ENCODE results near the gene CCL24. TPM values are rescaled to one million over a fixed set of nuclear protein-coding genes. Genes with fewer than 3 reads are reported as not detected.
"Not testable (repeated sequence)": the region's sequence is repeated elsewhere in the genome, so short reads cannot be mapped to it uniquely, and the experiment has no call there.

CCL24 gene
- total and polyA plus RNA-seq, 2 donors (not counting 1 experiment from before 2014, with no cell fraction given), result not detected

DNA sequence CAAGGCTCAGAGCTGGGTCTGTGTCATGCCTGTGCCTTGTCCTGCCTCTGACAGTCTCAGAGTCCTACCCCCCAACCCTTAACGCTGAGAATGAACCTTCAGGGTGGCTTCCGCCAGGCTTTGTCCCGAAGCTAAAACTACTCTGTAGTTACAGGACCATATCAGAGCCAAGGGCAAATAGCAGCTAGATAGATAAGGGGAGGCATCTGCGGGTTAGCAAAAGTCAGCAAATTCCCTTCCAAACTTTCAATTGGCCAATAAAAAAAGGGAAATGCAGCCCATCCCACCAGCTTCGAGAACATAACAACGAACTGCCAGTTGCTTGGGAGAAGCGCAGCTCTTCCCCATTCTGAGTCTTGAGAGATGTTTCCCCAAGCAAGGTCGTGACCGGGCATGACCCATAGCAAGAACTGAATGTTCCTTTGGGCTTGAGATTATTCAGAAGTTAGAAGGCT is 17.7 kb downstream of the CCL24 start:
- TF ChIP-seq EZH2 (IDR thresholded peaks at IDR 0.05; ENCODE audit: low read length, missing control alignments) (no peak), CTCF (conservative IDR thresholded peaks at IDR 0.05 in 1 of 2, IDR thresholded peaks at IDR 0.05 in 1 of 2; ENCODE audit: low read depth in 1 of 2, low read length in 2 of 2) (no peak)
- H2AFZ ChIP-seq (ENCODE audit: low read length), result no peak overlapping the region
- H3K4me1 ChIP-seq (ENCODE audit: control insufficient read depth, extremely low read depth, insufficient read depth, low read length), result peaks cover 4% of the 10 kb centered on the region

DNA sequence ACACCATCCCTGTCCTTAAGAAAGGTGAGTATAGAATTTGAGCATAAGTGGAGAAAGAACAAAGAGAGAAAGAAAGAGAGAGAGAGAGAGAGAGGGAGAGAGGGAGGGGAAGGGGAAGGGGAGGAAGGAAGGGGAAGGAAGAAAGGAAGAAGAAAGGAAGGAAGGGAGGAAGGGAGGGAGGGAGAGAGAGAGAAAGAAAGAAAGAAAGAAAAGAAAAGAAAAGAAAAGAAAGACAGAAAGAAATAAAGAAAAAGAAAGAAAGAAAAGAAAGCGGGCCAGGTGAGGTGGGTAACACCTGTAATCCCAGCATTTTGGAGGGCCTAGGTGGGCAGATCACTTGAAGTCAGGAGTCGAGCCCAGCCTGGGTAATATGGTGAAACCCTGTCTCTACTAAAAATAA is 19.9 kb downstream of the CCL24 start:
- TF ChIP-seq EZH2 (IDR thresholded peaks at IDR 0.05; ENCODE audit: low read length, missing control alignments) (no peak), CTCF (conservative IDR thresholded peaks at IDR 0.05 in 1 of 2, IDR thresholded peaks at IDR 0.05 in 1 of 2; ENCODE audit: low read depth in 1 of 2, low read length in 2 of 2) (no peak)

More for the DNA sequence above, 17.7 kb downstream of the CCL24 start:
- H3K4me3 ChIP-seq (replicated peaks in 1 of 4; ENCODE audit: control extremely low read depth in 1 of 4, insufficient read depth in 1 of 4, low read depth in 3 of 4, low read length in 4 of 4), result no peak overlapping the region
- no peaks in the 10 kb centered on the region for H4K20me1 ChIP-seq (ENCODE audit: control insufficient read depth, extremely low read depth, insufficient read depth, low read length)
- no peaks in the 10 kb centered on the region for H3K36me3 ChIP-seq (ENCODE audit: control insufficient read depth, insufficient read depth, low read length)
- peak in 1 of 2 donors; percentile 25 for DNase-seq (ENCODE audit: low read depth in 2 of 2)
- H3K9me3 ChIP-seq (ENCODE audit: control insufficient read depth, insufficient read depth, low read depth, low read length), result no peaks in the 10 kb centered on the region
- no peaks in the 10 kb centered on the region for H3K79me2 ChIP-seq (ENCODE audit: control insufficient read depth, insufficient read depth, low read length)
- no peak overlapping the region for H3K4me2 ChIP-seq (ENCODE audit: extremely low read depth, insufficient read depth, low read length)
- H3K9ac ChIP-seq (ENCODE audit: insufficient read depth, low read length), result no peak overlapping the region
- peaks cover 2% of the 10 kb centered on the region for H3K27me3 ChIP-seq (ENCODE audit: control insufficient read depth, insufficient read depth, low read length)
- no peak overlapping the region for H3K27ac ChIP-seq (ENCODE audit: insufficient read depth, low read length)

DNA sequence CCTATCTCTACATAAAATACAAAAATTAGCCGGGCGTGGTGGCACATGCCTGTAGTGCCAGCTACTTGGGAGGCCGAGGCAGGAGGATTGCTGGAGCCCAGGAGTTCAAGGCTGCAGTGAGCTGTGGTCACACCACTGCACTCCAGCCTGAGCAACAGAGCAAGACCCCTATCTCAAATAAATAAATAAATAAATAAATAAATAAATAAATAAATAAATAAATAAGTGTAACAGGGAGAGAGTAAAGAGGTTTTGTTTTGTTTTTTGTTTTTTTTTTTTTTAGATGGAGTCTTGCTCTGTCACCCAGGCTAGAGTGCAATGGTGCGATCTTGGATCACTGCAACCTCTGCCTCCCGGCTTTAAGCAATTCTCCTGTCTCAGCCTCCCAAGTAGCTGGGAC is 21.0 kb downstream of the CCL24 start:
- H3K9ac ChIP-seq (ENCODE audit: insufficient read depth, low read length); H3K27me3 ChIP-seq (ENCODE audit: control insufficient read depth, insufficient read depth, low read length); H3K9me3 ChIP-seq (ENCODE audit: control insufficient read depth, insufficient read depth, low read depth, low read length); H3K4me2 ChIP-seq (ENCODE audit: extremely low read depth, insufficient read depth, low read length); H3K79me2 ChIP-seq (ENCODE audit: control insufficient read depth, insufficient read depth, low read length); H3K4me1 ChIP-seq (ENCODE audit: control insufficient read depth, extremely low read depth, insufficient read depth, low read length); H3K27ac ChIP-seq (ENCODE audit: insufficient read depth, low read length); H3K36me3 ChIP-seq (ENCODE audit: control insufficient read depth, insufficient read depth, low read length); H4K20me1 ChIP-seq (ENCODE audit: control insufficient read depth, extremely low read depth, insufficient read depth, low read length); H2AFZ ChIP-seq (ENCODE audit: low read length); DNase-seq (ENCODE audit: low read depth in 2 of 2); H3K4me3 ChIP-seq (replicated peaks in 1 of 4; ENCODE audit: control extremely low read depth in 1 of 4, insufficient read depth in 1 of 4, low read depth in 3 of 4, low read length in 4 of 4): not testable (repeated sequence)

More for the DNA sequence above, 19.9 kb downstream of the CCL24 start:
- H4K20me1 ChIP-seq (ENCODE audit: control insufficient read depth, extremely low read depth, insufficient read depth, low read length), result no peaks in the 10 kb centered on the region
- H3K27ac ChIP-seq (ENCODE audit: insufficient read depth, low read length), result no peak overlapping the region
- no peak overlapping the region for H3K4me3 ChIP-seq (replicated peaks in 1 of 4; ENCODE audit: control extremely low read depth in 1 of 4, insufficient read depth in 1 of 4, low read depth in 3 of 4, low read length in 4 of 4)
- no peak overlapping the region for H2AFZ ChIP-seq (ENCODE audit: low read length)
- no peaks in the 10 kb centered on the region for H3K36me3 ChIP-seq (ENCODE audit: control insufficient read depth, insufficient read depth, low read length)
- no peaks in the 10 kb centered on the region for H3K9me3 ChIP-seq (ENCODE audit: control insufficient read depth, insufficient read depth, low read depth, low read length)
- no peak overlapping the region for H3K4me2 ChIP-seq (ENCODE audit: extremely low read depth, insufficient read depth, low read length)
- H3K79me2 ChIP-seq (ENCODE audit: control insufficient read depth, insufficient read depth, low read length), result no peaks in the 10 kb centered on the region
- H3K27me3 ChIP-seq (ENCODE audit: control insufficient read depth, insufficient read depth, low read length), result peaks cover 2% of the 10 kb centered on the region
- no peak overlapping the region for H3K9ac ChIP-seq (ENCODE audit: insufficient read depth, low read length)
- DNase-seq (ENCODE audit: low read depth in 2 of 2), result no peak
- peaks cover 4% of the 10 kb centered on the region for H3K4me1 ChIP-seq (ENCODE audit: control insufficient read depth, extremely low read depth, insufficient read depth, low read length)
